ENCODE measurements around the gene DDX18. TPM values are rescaled to one million over a fixed set of nuclear protein-coding genes. Genes with fewer than 3 reads are reported as not detected.

The DDX18 gene
- total RNA-seq, 4 donors from 2014 or later = 27.7 to 51.5 (median 39.2) TPM

DNA sequence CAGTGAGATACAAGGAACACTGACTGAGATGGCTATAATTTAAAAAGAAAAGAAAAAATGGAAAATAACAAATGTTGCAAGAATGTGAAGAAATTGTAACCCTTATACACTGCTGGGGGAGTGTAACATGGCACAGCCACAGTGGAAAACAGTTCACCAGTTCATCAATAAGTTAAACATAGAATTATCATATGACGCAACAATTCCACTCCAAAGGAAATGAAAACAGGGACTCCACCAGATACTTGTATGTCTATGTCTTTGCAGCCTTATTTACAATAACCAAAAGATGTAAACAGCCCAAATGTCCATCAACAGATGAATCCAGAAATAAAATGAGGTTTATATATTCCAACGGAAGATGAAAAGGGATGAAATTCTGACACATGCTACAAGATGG, 30.8 kb downstream of the DDX18 start:
- WGBS, 2 donors = 89% methylated on average over 2 of the region's 2 CpGs
- H3K27me3 ChIP-seq = peaks cover 0 to 41% (median 0%) of the 10 kb centered on the region in 4 donors

DNA sequence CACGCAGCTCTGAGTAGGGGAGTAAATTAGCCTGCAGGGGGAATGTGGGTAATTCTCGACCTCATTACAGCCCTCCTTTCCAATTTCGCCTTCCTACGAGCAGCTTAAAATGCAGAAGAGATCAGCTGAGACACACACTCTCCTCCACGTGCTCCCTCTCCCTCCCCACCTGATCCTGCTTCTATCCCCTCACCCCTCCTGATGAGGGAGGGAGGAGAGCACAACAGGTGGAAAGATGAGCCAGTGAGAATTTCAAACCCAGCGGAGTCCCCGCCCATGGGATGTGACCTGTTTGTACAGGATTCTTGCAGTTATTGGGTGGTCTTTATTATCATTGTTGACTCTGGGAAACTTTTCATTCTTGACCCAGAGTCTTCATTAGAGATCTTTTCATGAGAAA, 35.5 kb downstream of the DDX18 start:
- intact Hi-C loops (cut with DNase I) = no loop called here
- Histone ChIP-seq H3K4me3 (no peak overlapping the region), H3K36me3 (no peaks in the 10 kb centered on the region), H3K27me3 (peaks cover 0 to 82% (median 0%) of the 10 kb centered on the region in 4 donors), H3K4me1 (no peaks in the 10 kb centered on the region), H3K9me3 (no peaks in the 10 kb centered on the region), H3K27ac (no peak overlapping the region)
- WGBS, 2 donors = 6 to 10% methylated on average over 6 to 7 of the region's 7 CpGs
- no peak for TF ChIP-seq POLR2A (IDR thresholded peaks at IDR 0.05)
- TF ChIP-seq, protein P1, sequence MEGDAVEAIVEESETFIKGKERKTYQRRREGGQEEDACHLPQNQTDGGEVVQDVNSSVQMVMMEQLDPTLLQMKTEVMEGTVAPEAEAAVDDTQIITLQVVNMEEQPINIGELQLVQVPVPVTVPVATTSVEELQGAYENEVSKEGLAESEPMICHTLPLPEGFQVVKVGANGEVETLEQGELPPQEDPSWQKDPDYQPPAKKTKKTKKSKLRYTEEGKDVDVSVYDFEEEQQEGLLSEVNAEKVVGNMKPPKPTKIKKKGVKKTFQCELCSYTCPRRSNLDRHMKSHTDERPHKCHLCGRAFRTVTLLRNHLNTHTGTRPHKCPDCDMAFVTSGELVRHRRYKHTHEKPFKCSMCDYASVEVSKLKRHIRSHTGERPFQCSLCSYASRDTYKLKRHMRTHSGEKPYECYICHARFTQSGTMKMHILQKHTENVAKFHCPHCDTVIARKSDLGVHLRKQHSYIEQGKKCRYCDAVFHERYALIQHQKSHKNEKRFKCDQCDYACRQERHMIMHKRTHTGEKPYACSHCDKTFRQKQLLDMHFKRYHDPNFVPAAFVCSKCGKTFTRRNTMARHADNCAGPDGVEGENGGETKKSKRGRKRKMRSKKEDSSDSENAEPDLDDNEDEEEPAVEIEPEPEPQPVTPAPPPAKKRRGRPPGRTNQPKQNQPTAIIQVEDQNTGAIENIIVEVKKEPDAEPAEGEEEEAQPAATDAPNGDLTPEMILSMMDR (IDR thresholded peaks at IDR 0.05) = no peak
- no peak for DNase-seq

More for the DNA sequence above, 30.8 kb downstream of the DDX18 start:
- no peak for TF ChIP-seq POLR2A (IDR thresholded peaks at IDR 0.05)
- TF ChIP-seq, protein P1 (IDR thresholded peaks at IDR 0.05) = no peak
- Histone ChIP-seq H3K36me3 (no peaks in the 10 kb centered on the region), H3K4me3 (no peak overlapping the region), H3K27ac (no peak overlapping the region), H3K4me1 (no peaks in the 10 kb centered on the region), H3K9me3 (no peaks in the 10 kb centered on the region)
- intact Hi-C loops (cut with DNase I) = no loop called here
- no peak for DNase-seq

DNA sequence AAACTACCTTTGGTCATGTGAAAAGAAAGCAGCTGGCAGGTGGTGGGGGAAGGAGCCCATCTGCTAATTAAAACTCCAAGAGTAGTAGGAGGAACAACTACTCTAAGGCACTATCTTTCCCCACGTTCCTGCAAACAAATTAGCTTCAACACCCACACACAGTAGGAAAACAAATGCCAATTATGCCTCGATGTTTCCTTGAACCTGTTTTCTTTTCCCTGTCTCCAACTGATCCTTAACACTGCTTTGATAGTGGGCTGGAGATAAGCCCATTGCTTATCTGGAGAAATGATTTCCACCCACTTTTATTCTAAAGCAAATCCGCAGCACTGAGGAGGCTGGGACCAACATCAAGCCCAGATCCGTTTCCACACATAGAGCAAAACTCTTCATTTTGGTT, 36.0 kb downstream of the DDX18 start:
- intact Hi-C loops (cut with DNase I) = no loop called here
- no peak for DNase-seq
- WGBS, 2 donors = 1 to 7% methylated on average over 4 of the region's 4 CpGs
- Histone ChIP-seq H3K36me3 (no peaks in the 10 kb centered on the region), H3K27me3 (peaks cover 0 to 86% (median 0%) of the 10 kb centered on the region in 4 donors), H3K4me1 (no peaks in the 10 kb centered on the region), H3K27ac (no peak overlapping the region), H3K9me3 (no peaks in the 10 kb centered on the region), H3K4me3 (no peak overlapping the region)
- no peak for TF ChIP-seq POLR2A (IDR thresholded peaks at IDR 0.05)
- TF ChIP-seq, protein P1 (IDR thresholded peaks at IDR 0.05) = no peak

DNA sequence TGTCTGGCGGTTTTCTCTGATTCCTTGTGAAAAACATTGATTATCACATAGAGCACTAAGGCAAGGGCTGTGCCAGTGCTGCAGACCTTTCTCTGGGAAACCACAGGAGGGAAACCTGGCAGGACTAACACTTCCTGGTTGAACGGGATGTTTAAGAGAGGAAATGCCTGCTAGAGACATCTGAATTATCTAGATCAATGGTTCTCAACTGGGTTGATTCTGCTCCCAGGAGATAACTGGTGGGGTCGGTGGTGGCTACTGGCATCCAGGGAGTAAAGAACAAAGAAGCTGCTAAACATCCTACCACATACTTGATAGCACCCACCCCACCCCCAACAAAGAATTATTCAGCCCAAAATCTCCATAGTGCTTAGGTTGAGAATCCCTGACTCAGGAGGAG, 37.5 kb downstream of the DDX18 start:
- TF ChIP-seq, protein P1 (IDR thresholded peaks at IDR 0.05) = no peak
- no peak for TF ChIP-seq POLR2A (IDR thresholded peaks at IDR 0.05)
- Histone ChIP-seq H3K4me1 (no peaks in the 10 kb centered on the region), H3K36me3 (no peaks in the 10 kb centered on the region), H3K9me3 (no peaks in the 10 kb centered on the region), H3K4me3 (no peak overlapping the region), H3K27ac (no peak overlapping the region), H3K27me3 (peaks cover 0 to 89% (median 0%) of the 10 kb centered on the region in 4 donors)
- 40 to 49% methylated on average over 3 of the region's 3 CpGs for WGBS, 2 donors
- intact Hi-C loops (cut with DNase I) = no loop called here
- no peak for DNase-seq

DNA sequence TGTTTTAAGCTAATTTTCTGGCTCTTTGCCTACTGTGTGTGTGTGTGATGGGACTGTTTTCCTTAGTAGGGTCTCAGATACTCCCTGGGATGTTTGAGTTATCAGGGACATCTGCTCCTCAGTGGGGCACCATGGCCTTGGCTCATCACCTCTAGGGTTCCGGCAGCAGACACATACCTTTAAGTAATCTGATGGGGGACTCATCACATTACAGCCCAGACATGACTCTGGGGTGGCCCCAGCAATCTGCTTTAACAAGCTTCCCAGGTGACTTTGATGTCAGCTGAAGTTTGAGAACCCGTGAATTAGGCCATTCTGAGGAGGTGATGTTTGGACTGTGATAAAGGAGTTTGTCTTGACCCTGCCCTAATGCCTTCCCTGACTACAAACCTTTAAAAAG, 38.8 kb downstream of the DDX18 start:
- TF ChIP-seq, protein P1 (IDR thresholded peaks at IDR 0.05) = no peak
- TF ChIP-seq POLR2A (IDR thresholded peaks at IDR 0.05) = no peak
- H3K27ac ChIP-seq = no peak overlapping the region
- WGBS, 2 donors = 30 to 42% methylated on average over 1 to 2 of the region's 2 CpGs
- no peak overlapping the region for H3K4me3 ChIP-seq
- no peaks in the 10 kb centered on the region for H3K4me1 ChIP-seq
- intact Hi-C loops (cut with DNase I) = no loop called here
- no peak for DNase-seq
- H3K9me3 ChIP-seq = no peaks in the 10 kb centered on the region
- H3K27me3 ChIP-seq = peaks cover 0 to 83% (median 0%) of the 10 kb centered on the region in 4 donors
- H3K36me3 ChIP-seq = no peaks in the 10 kb centered on the region
